ENCODE results near the gene IRX2. TPM values are rescaled to one million over a fixed set of nuclear protein-coding genes. Genes with fewer than 3 reads are reported as not detected.

Gene IRX2
- total RNA-seq, 4 donors from 2014 or later, result 24.3 to 41.1 (median 32.7) TPM

DNA sequence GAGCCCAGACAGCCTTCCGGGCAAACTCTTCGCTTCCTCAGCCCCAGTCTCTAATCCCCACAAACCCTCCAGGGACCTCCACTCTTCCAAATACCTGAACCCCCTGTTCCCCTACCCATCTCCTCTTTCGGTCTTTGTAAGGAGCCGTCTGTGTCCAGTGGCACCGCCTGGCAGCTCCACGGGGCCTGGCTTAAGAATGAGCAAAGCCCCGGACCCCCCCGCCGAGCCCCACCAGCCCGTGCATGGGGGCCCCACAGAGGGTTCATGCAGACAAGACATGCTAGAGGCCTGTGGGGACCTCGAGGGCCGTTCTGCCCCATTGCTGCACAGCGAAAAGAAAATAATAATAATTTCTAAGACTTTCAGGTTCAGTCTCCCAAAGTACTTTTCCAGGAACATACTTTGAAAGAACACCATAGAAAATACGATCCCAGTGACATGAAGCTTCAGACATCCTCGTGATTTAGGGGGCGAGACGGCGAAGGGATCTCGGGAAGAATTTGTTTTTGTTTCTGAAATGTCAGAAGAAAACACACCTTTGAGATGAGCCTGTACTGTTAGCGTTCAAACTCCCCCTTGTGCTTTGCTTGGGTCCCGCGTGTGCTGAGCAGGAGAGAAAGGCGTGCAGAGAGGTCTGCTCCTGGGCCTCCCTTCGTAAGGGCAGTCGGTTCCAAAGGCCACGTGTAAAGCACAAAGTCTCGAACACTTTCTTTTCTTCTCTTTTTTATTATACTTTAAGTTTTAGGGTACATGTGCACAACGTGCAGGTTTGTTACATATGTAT, 49.2 kb downstream of the IRX2 start:
- TF ChIP-seq POLR2A (IDR thresholded peaks at IDR 0.05), result no peak
- no peak for TF ChIP-seq EP300 (IDR thresholded peaks at IDR 0.05)
- no peak for TF ChIP-seq POLR2AphosphoS5 (IDR thresholded peaks at IDR 0.05)
- TF ChIP-seq, protein P1, sequence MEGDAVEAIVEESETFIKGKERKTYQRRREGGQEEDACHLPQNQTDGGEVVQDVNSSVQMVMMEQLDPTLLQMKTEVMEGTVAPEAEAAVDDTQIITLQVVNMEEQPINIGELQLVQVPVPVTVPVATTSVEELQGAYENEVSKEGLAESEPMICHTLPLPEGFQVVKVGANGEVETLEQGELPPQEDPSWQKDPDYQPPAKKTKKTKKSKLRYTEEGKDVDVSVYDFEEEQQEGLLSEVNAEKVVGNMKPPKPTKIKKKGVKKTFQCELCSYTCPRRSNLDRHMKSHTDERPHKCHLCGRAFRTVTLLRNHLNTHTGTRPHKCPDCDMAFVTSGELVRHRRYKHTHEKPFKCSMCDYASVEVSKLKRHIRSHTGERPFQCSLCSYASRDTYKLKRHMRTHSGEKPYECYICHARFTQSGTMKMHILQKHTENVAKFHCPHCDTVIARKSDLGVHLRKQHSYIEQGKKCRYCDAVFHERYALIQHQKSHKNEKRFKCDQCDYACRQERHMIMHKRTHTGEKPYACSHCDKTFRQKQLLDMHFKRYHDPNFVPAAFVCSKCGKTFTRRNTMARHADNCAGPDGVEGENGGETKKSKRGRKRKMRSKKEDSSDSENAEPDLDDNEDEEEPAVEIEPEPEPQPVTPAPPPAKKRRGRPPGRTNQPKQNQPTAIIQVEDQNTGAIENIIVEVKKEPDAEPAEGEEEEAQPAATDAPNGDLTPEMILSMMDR (IDR thresholded peaks at IDR 0.05), result no peak

DNA sequence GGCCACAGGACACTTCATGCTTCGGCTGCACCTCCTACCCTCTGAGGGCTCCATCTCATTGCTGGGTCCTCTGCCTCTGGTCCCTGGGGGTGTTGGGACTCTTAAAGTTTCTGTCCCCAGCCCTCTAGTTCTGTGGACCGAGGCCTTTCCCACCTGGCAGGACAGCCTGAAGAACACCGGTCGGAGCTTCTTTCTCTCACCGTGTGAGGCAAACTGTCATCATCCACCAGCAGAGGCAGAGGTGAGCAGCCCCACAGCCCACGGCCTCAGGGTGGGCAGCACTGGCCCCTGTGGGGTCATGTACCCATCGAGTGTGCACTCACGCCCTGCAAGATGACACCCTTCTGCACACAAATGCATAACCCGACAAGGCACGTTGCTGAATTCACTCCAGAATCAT, 49.9 kb downstream of the IRX2 start:
- 72% methylated on average over 8 of the region's 10 CpGs for WGBS
- Histone ChIP-seq H3K27me3 (no peaks in the 10 kb centered on the region), H3K4me1 (no peaks in the 10 kb centered on the region), H3K27ac (no peak overlapping the region), H3K36me3 (no peaks in the 10 kb centered on the region), H3K9me3 (no peaks in the 10 kb centered on the region), H3K4me3 (no peak overlapping the region)
- TF ChIP-seq POLR2AphosphoS5 (IDR thresholded peaks at IDR 0.05) (no peak), EP300 (IDR thresholded peaks at IDR 0.05) (no peak), POLR2A (IDR thresholded peaks at IDR 0.05) (no peak)
- TF ChIP-seq, protein P1 (IDR thresholded peaks at IDR 0.05), result no peak
- no peak for DNase-seq (ENCODE audit: low spot score in 2 of 2)

More for the DNA sequence above, 49.2 kb downstream of the IRX2 start:
- Histone ChIP-seq H3K36me3 (no peaks in the 10 kb centered on the region), H3K4me3 (no peak overlapping the region), H3K27me3 (no peaks in the 10 kb centered on the region), H3K9me3 (no peaks in the 10 kb centered on the region), H3K27ac (no peak overlapping the region), H3K4me1 (no peaks in the 10 kb centered on the region)
- DNase-seq (ENCODE audit: low spot score in 2 of 2), result no peak
- WGBS, result 87% methylated on average over 28 of the region's 28 CpGs

DNA sequence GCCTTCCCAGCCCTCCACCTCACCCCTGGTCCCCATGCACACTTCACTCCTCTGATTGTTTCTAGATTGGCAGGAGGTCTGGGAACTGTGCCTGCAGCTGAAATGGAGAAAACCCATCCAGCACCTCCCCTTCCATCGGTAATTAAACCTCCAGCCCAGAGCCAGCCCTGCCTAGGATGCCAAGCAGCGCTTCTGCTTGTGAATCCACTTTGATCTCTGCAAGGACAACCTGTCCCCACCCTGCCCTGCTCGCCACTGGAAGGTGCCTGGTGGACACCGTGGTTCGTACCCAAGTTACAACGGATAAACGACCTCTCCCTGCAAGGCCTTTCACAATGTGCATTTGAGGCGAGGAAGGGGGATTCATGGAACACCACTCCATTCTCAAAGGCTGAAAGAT, 50.6 kb downstream of the IRX2 start:
- no peak overlapping the region for H3K27ac ChIP-seq
- no peak for DNase-seq (ENCODE audit: low spot score in 2 of 2)
- WGBS, result 67% methylated on average over 8 of the region's 8 CpGs

DNA sequence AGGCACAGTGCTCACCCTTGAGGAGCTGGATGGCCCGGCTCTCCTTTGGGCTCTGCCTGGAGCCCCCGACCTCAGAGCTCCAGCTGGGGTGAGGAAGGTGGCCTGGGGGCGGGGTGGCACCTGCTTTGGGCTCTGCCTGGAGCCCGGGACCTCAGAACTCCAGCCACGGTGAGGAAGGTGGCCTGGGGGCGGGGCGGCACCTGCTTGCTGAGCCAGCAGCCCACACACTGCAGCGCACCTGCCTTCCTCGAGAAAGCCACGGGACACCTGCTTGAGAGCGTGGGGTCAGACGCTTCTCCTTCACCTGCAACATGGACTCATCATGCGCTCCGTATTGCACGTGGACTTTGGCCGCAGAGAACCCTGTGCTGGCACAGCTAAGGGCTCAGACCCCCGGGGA, 51.8 kb downstream of the IRX2 start:
- no peak for DNase-seq (ENCODE audit: low spot score in 2 of 2)
- H3K27me3 ChIP-seq, result no peaks in the 10 kb centered on the region
- WGBS, result 86% methylated on average over 14 of the region's 17 CpGs
- no peaks in the 10 kb centered on the region for H3K4me1 ChIP-seq
- TF ChIP-seq POLR2AphosphoS5 (IDR thresholded peaks at IDR 0.05) (no peak), EP300 (IDR thresholded peaks at IDR 0.05) (no peak), POLR2A (IDR thresholded peaks at IDR 0.05) (no peak)
- TF ChIP-seq, protein P1 (IDR thresholded peaks at IDR 0.05), result no peak
- no peak overlapping the region for H3K27ac ChIP-seq
- H3K36me3 ChIP-seq, result no peaks in the 10 kb centered on the region
- H3K9me3 ChIP-seq, result no peaks in the 10 kb centered on the region
- H3K4me3 ChIP-seq, result no peak overlapping the region

More for the DNA sequence above, 50.6 kb downstream of the IRX2 start:
- H3K4me3 ChIP-seq, result no peak overlapping the region
- H3K4me1 ChIP-seq, result no peaks in the 10 kb centered on the region
- no peaks in the 10 kb centered on the region for H3K27me3 ChIP-seq
- no peak for TF ChIP-seq EP300 (IDR thresholded peaks at IDR 0.05)
- TF ChIP-seq, protein P1 (IDR thresholded peaks at IDR 0.05), result no peak
- no peak for TF ChIP-seq POLR2AphosphoS5 (IDR thresholded peaks at IDR 0.05)
- no peak for TF ChIP-seq POLR2A (IDR thresholded peaks at IDR 0.05)
- H3K9me3 ChIP-seq, result no peaks in the 10 kb centered on the region
- no peaks in the 10 kb centered on the region for H3K36me3 ChIP-seq

DNA sequence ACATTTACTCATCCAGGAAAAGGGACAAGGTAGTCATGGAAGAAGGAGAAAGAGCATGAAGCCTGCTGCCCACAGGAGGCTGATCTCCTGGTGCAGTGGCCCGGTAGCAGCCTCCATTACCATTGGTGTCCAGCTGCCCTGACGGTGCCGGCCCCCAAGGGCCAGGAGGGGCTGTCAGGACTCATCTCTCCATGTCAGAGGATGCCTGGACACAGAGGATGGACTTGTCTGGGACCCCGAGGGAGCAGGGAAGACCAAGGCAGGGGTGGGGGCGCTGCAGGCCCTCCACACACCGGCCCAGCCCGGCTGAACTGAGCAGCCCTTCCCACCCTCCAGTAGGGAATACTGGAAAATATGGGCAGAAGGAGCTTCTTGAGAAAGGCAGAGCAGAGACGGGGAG, 52.2 kb downstream of the IRX2 start:
- H3K4me3 ChIP-seq, result no peak overlapping the region
- no peaks in the 10 kb centered on the region for H3K9me3 ChIP-seq
- no peak overlapping the region for H3K27ac ChIP-seq
- H3K36me3 ChIP-seq, result no peaks in the 10 kb centered on the region
- no peaks in the 10 kb centered on the region for H3K4me1 ChIP-seq
- TF ChIP-seq, protein P1 (IDR thresholded peaks at IDR 0.05), result no peak
- TF ChIP-seq EP300 (IDR thresholded peaks at IDR 0.05) (no peak), POLR2A (IDR thresholded peaks at IDR 0.05) (no peak), POLR2AphosphoS5 (IDR thresholded peaks at IDR 0.05) (no peak)
- no peak for DNase-seq (ENCODE audit: low spot score in 2 of 2)
- 81% methylated on average over 8 of the region's 8 CpGs for WGBS
- H3K27me3 ChIP-seq, result no peaks in the 10 kb centered on the region

Measured in suprapubic skin (tissue), 4 donors.